CD4-positive, alpha-beta T cell treated with Interleukin-2 at 100 ng/mL for 4 hours (primary cell): ENCODE results near the gene RBM39.
"Not testable (repeated sequence)": the region's sequence is repeated elsewhere in the genome, so short reads cannot be mapped to it uniquely, and the experiment has no call there.

Experiments
- DNase-seq: peaks from one replicate; pipeline ENCODE4 v3.0.0-alpha.2; 2020; ENCODE audit warnings: low spot score

RBM39 gene

GRCh38 chr20:35705894-35706293 is 36.2 kb downstream of the RBM39 start:
- not testable (repeated sequence) for DNase-seq

DNA sequence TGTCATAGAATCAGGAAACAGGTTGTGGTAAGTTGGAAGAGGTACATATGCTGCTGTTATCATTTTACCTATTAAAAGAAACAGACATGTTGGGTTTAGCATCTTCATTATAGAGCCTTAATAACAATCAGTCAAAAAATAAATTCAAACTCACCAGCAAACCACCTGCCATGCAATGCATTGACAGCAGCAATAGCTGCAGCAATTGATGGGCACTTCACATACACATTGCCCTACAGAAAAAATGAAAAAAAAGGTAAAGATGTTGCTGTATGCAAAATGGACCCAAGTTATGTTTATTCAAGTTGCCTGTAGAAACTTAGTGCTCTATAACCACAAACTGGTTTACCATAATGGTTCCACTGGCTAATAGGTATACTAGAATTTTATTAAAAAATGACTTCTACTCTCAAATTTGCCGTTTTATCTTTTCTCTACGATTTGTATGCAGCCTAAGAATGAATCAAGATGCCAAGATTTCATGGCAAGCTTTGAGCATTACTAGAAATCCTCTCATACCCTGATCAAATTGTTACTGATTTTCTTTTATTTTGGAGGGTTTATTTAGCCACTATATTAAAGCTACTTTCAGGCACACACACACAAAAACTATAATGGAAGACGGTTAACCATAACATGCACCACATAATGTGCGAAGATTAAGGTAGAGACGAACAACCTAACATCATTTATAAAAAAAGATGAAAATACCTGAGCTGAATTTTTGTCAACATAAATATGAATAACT is 37.4 kb downstream of the RBM39 start:
- DNase-seq: no peak

DNA sequence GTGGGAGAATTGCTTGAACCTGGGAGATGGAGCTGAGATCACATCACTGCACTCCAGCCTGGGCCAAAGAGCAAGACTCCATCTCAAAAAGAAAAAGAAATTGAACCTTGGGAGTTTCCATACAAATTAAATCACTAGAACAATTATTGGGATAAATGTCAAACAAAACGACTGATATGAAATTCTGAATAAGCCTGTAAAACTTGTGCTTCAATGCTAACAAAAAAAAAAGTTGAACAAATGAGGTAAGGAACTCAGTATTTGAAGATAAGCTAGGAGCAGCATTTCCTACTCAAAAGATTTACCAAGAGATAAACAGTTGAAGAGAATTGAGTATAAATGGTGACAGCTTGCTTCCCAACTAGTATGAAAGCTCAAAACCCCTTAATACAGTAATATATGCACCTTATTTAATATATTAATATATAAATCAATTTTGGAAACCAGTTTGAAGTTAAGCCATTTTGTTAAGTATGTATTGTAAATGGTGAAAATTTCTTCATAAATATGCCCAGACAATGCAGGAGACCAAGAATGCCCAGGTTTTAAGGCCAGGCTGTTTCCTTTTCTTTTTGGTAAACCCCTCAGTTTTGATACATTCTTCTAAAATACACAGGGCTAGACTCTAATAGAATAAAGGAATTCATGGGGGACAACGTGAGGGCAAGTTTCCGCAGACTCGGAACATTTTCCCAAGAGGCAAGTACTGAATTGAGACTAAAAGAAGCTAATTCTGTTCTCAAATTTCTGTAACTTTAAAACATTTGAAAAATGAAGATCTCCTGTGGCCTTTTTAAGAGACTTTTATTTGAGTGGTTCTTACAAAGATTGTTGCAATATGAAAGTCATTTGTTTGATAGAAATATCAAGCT is 39.0 kb downstream of the RBM39 start:
- no peak for DNase-seq

DNA sequence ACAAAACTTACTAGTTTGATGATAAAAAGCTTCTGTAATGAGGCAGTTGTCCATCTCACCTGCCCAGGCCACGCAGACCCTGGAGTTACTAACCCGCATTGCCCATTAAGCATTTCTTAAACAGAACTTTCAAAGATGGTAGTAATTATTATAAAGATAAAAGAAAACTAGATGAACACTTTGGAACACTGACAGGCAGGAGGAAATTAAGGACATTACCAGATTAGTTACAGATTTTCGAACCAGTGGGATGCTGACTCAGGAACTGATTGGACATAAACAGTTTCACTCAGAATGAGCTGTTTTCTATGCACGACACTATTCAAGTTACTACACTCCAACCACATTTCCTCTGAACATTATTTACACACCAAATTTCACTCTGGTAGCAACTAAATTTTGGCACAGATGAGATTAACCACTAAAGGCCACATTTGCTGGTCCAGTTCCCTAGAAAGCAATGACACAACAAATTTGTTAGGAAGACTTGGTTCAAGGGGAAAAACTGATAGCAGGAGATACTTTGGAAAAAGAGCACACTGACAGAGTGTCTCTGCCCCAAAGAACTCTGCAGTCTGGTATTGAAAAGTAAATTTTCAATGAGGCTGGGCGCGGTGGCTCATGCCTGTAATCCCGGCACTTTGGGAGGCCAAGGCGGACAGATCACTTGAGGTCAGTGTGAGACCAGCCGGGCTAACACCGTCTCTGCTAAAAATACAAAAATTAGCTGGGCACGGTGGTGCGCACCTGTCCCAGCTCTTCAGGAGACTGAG is 39.8 kb downstream of the RBM39 start:
- no peak for DNase-seq

- no peak for DNase-seq
These were observed 41.4 kb downstream of the RBM39 start for GRCh38 chr20:35700625-35701148.

GRCh38 chr20:35699957-35700624 is 42.0 kb downstream of the RBM39 start:
- no peak for DNase-seq

DNA sequence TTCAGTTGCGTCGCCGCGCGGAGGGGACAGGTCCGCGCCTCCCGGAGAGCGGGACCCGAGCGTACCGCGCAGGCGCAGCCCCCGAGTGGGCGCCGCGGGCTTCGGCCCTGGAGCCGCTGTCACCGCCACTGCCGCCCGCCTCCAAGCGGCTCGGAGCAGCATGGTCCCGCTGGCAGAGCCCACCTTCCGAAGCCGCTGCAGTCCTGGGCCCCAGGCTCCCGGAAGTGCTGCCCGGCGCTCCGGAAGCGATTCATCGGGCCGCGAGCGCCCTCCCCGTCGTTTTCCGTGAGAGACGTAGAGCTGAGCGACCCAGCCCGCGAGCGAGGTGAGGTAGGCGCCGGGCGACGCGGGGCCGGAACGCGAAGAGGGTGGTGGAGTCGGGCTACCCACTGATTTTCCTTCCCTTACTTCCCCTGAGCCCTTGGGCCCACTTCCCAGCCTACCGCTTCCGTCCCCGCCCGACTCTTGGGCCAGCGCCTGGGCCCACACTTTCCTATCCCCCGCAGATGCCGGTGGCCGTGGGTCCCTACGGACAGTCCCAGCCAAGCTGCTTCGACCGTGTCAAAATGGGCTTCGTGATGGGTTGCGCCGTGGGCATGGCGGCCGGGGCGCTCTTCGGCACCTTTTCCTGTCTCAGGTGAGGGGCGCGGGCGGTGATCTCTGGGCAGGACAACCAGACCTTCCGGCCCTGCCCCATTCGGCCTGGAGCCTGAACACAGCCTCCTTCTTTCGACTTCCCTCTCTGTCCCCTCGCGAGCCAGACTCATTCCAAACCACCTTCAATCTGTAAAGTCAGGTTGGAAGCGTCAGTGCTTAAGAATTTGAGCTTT is 42.7 kb downstream of the RBM39 start, which contains the start of the genes NFS1 and ROMO1:
Gene NFS1 (minus strand): TSS at position 226 of the 830 bp plus-strand sequence. CDS start 64 bp downstream, at position 162.
Gene ROMO1 (plus strand): TSS at position 279 of the 830 bp plus-strand sequence. CDS start 228 bp downstream, at position 507.
- DNase-seq: peak; percentile 86

- DNase-seq: no peak
These were observed 43.5 kb downstream of the RBM39 start for GRCh38 chr20:35698298-35699126.

DNA sequence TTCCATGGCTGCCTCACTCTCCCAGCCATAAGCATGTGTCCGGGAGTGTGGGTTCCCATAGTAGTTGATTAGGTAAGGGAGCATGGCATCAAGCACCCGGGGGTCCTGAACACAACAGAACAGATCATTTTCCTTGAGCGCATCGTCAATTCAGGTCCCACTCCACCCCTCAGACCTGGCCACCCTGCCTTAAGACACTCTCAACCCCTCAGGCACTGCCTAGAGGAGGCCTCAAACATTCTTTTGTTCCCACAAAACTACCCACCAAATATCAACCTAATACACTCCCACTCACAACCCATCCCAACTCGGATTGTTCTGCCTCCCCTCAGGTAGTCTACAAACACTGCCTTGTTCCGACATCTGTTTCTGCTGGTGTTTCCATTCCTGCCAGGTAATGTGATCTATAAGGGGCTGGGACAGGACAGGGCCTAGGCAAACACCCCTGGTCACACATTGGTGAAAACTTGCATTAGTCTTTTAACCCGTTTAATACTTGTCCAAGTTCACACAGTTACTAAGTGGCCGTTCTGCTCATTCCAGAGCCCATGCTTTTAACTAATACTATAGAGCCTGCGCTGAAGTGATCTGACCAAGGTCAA is 44.3 kb downstream of the RBM39 start:
- DNase-seq: no peak

DNA sequence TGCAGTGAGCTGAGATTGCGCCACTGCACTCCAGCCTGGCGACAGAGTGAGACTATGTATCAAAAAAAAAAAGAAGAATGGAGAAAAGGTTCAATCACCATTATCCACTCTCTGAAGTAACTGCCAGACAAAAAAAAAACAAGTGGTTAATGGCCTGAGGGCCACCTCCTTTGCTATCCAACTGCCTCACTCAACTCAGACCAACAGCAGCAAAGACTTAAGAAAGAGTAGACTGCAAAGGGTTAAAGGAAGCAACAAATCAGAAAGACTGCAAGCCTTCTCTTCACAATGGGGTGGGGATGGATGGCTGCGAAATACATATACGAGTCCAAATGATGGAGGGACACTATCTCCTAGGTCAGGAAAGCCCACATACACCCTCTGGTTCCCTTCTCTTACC is 46.1 kb downstream of the RBM39 start:
- DNase-seq: no peak

- DNase-seq: no peak
These were observed 46.8 kb downstream of the RBM39 start for GRCh38 chr20:35695245-35695749.

GRCh38 chr20:35690265-35690664 is 51.8 kb downstream of the RBM39 start:
- DNase-seq: no peak

GRCh38 chr20:35686872-35687271 is 55.2 kb downstream of the RBM39 start:
- DNase-seq: not testable (repeated sequence)

- not testable (repeated sequence) for DNase-seq
These were observed 56.7 kb downstream of the RBM39 start for GRCh38 chr20:35685368-35685767.

GRCh38 chr20:35681960-35682359 is 60.1 kb downstream of the RBM39 start:
- no peak for DNase-seq

DNA sequence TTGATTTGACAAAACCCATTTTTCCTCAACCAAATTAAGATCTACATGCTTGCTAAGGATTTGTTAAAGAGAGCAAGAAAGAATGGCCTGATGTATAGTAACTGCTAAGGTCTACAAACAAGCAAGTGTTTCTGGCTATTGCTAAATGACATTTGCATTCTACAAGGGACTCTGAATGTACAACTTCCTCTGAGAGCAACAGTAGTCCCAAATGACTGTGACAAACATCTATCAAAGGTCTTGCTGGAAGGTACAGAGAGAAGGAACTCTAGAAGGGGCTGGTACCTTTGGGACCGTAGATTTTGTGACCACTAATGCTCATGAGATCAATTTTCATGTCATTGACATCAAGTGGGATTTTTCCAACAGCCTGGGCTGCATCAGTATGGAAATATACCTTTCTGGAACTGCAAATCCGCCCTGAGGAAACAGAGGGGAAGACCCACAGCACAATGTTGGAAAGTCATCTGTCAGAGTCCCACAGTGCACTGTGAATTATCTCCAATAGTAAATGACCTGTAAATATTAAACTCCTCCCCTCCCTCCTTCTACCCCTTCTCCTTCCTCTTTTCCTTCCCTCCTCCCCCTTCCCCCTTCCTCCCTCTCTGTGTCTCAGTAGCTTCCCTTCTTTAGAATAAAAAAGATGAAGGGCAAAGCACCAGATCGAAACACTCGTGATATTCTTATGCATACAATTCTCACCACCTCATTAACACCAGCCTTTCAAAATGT is 61.4 kb downstream of the RBM39 start:
- DNase-seq: no peak

DNA sequence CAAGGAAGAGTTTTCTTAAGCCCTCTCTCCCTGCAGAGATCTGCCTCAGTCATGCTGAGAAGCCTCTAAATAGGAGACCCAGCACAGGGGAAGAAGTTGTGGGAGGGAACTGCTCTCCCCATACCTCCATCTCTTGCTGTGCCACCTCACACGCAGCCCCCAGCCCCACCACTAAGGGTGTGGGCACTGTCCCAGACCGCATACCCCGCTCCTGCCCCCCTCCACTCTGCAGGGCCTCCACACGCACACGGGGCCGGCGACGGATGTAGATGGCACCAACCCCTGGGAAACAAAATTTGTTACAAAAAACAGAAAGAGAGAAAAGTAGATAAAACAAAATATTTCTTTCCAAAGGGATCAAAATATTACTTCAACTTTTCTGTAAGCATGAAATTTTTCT is 67.1 kb downstream of the RBM39 start:
- DNase-seq: no peak

DNA sequence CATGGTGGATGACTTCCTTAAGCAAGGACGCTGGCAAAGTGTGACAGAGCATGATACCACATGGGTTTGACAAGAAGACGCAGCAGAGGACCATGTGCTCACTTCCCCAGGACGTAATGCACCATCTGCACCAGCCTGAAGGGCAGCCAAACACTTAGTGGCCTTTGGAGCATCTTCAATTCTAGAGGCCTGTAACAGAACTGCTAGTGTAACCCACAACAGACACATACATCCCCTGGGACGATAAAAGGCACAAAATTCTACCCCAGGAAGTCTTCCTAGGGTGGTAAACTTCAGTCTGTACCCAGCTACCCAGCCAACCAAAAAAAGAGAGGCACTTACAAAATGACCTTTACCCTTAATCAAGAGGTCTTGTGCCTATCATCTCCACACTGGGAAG is 68.2 kb downstream of the RBM39 start:
- no peak for DNase-seq
